ENCODE data around the gene FAM117A. TPM values are rescaled to one million over a fixed set of nuclear protein-coding genes. Genes with fewer than 3 reads are reported as not detected.

Gene FAM117A
- total RNA-seq, 5 donors from 2014 or later (not counting 1 experiment from before 2014, with no cell fraction given): 71.9 to 105 (median 99.1) TPM

DNA sequence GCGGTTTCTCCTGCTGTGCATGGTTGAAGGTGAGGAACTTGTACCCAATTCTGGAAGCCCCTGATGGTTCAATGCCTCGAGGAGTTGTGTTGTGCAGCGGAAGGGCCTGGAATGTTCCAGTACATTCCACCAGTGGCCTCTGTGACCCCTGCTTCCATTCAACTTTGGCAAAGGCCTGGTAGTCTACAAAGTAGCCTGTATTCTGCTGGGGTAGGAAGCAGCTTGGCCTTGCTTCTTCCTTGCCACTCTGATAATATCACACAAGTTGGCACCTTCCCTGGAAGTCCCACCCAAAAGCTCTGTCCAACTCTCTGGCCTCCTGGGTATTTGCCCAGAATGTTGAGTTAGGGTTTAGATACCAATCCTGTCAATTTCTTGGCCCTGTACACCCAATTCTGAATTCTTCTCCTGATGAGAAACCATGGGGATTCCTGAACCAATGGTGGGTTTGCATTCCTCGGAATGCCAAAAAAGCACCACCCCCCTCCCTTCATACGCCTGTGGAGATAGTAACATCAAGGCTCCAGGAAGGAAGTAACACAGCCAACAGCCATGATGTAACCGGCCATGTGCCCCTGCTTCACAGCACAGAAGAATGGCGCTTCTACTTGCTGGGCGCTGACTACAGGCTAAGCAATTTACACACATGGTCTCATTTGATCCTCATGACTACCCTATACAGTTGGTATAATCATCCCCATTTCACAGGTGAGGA is 11.8 kb upstream of the FAM117A start:
- Mint-ChIP-seq H3K4me1 (peaks cover 6 to 8% (median 8%) of the 10 kb centered on the region in 3 donors), H3K27me3 (peaks cover 0 to 2% of the 10 kb centered on the region in 2 donors), H3K9me3 (no peaks in the 10 kb centered on the region), H3K4me3 (no peak overlapping the region), H3K36me3 (no peaks in the 10 kb centered on the region), H3K27ac (no peak overlapping the region)
- POLR2A ChIA-PET: interaction anchor here in 1 of 2 donors (0.6 kb wide), 1 partner anchor 34 kb away, joined by 3 read pairs; no protein-coding TSS in a partner anchor
- Histone ChIP-seq H3K27ac (ENCODE audit: low read length) (no peak overlapping the region), H3K9me3 (no peaks in the 10 kb centered on the region), H3K36me3 (ENCODE audit: control insufficient read depth in 2 of 2, extremely low read depth in 1 of 2, insufficient read depth in 1 of 2, low read length in 1 of 2) (no peaks in the 10 kb centered on the region), H3K4me3 (ENCODE audit: control insufficient read depth in 1 of 2, extremely low read depth in 1 of 2, low read length in 1 of 2) (no peak overlapping the region), H3K4me1 (ENCODE audit: control insufficient read depth in 1 of 2, extremely low read depth in 1 of 2, insufficient read depth in 2 of 2, low read length in 2 of 2) (peaks cover 0 to 5% of the 10 kb centered on the region in 2 experiments), H3K27me3 (replicated peaks in 1 of 2; ENCODE audit: control insufficient read depth in 2 of 2, extremely low read depth in 1 of 2, insufficient read depth in 2 of 2, low read length in 1 of 2) (peaks cover 0 to 3% of the 10 kb centered on the region in 2 experiments)
- CTCF ChIA-PET: interaction anchor here in 1 of 2 donors (0.9 kb wide), 1 partner anchor 19 kb away, joined by 3 read pairs; no protein-coding TSS in a partner anchor
- ATAC-seq (replicated peaks in 1 of 4): no peak
- 81% methylated on average over 4 of the region's 8 CpGs for WGBS (ENCODE audit: insufficient coverage)
- no peak for DNase-seq

DNA sequence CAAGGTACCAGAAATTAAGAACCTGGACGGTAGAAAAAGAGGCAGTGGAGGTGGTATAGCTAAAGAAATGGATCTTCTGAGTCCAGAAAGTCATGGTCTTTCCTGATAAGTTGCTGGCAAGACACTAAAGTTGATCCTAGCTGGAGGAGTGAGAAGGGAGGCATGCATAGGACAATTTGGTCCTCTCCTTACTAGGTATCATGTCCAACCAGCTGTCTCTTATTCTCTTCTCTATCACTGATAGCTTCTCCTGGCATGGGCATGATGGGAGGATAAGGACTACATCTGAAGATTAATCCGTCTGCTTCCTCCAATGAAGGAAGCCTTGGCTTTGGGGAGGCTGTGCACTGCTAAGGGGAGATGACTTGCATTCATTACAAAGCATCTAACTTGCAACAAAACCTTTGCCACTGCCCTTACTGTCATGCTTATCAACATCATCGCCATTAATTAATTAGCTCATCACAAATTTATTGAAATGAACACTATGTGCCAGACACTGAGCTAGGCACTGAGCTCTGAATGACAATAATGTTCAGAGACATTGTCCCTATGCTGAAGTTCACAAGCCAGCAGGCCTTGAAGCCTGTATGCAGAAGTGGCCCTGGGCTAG is 3.1 kb upstream of the FAM117A start:
- CTCF ChIA-PET: interaction anchor here in 1 of 2 donors (1.6 kb wide), 1 partner anchor 16 kb away, joined by 4 read pairs; no protein-coding TSS in a partner anchor
- Histone ChIP-seq H3K27ac (ENCODE audit: low read length) (no peak overlapping the region), H3K4me1 (ENCODE audit: control insufficient read depth in 1 of 2, extremely low read depth in 1 of 2, insufficient read depth in 2 of 2, low read length in 2 of 2) (peaks cover 13 to 15% of the 10 kb centered on the region in 2 experiments), H3K27me3 (replicated peaks in 1 of 2; ENCODE audit: control insufficient read depth in 2 of 2, extremely low read depth in 1 of 2, insufficient read depth in 2 of 2, low read length in 1 of 2) (no peaks in the 10 kb centered on the region), H3K9me3 (no peaks in the 10 kb centered on the region), H3K4me3 (ENCODE audit: control insufficient read depth in 1 of 2, extremely low read depth in 1 of 2, low read length in 1 of 2) (no peak overlapping the region), H3K36me3 (ENCODE audit: control insufficient read depth in 2 of 2, extremely low read depth in 1 of 2, insufficient read depth in 1 of 2, low read length in 1 of 2) (no peaks in the 10 kb centered on the region)
- peaks cover 4% of the 10 kb centered on the region for H3K36me3 Mint-ChIP-seq
- H3K27ac Mint-ChIP-seq: no peak overlapping the region
- DNase-seq: no peak
- H3K4me1 Mint-ChIP-seq: peaks cover 14 to 25% (median 22%) of the 10 kb centered on the region in 3 donors
- H3K9me3 Mint-ChIP-seq: no peaks in the 10 kb centered on the region
- H3K27me3 Mint-ChIP-seq: no peaks in the 10 kb centered on the region
- ATAC-seq (replicated peaks in 1 of 4): no peak
- POLR2A ChIA-PET: no interaction called here
- no peak overlapping the region for H3K4me3 Mint-ChIP-seq
- WGBS (ENCODE audit: insufficient coverage): 100% methylated on average over 1 of the region's 3 CpGs

DNA sequence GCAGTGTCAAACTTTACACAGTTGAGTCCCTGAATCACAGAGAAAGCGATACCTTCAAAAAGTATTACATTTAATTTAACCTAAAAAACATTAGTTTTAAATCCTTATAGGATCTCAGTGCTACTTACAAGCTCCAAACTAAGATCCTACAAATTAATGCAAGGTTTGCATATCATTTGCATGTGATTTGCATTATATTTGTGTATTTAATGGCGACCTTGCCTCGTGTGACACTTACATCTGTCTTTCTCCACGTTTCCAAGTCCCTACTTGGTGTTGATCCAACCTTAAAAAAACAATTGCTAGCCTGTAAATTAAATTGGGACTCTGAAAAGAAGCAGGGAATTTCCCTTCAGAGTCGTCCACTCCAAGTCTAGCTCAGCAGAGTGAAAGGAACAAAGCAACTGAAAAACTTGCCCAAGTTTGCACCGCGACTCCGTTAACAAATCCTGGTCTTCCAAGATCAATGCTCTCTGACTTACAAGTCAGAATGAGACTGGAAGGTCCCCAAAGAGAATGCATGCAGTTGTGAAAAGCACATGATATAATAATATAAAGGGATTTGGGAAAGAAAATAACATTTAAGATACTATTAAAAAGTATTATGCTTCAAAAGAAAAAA is 739 bp upstream of the FAM117A start:
- CTCF ChIA-PET: interaction anchor here (0.6 to 2.0 kb wide), 19 partner anchors 9 to 1485 kb away, joined by 3 to 21 read pairs (median 6); partner anchors contain the start of genes KAT7 (in 1 of the 2) and SLC35B1 (in 1 of the 2)
- 0% methylated on average over 1 of the region's 8 CpGs for WGBS (ENCODE audit: insufficient coverage)
- Mint-ChIP-seq H3K9me3 (no peaks in the 10 kb centered on the region), H3K4me3 (peak overlapping the region; percentile 77 to 96 (median 81)), H3K4me1 (peaks cover 37 to 49% (median 45%) of the 10 kb centered on the region in 3 donors), H3K27ac (peak overlapping the region; percentile 53 to 54), H3K27me3 (no peaks in the 10 kb centered on the region), H3K36me3 (peaks cover 17% of the 10 kb centered on the region)
- ATAC-seq (replicated peaks in 1 of 4): no peak
- Histone ChIP-seq H3K36me3 (ENCODE audit: control insufficient read depth in 2 of 2, extremely low read depth in 1 of 2, insufficient read depth in 1 of 2, low read length in 1 of 2) (peaks cover 0 to 9% of the 10 kb centered on the region in 2 donors), H3K4me1 (ENCODE audit: control insufficient read depth in 1 of 2, extremely low read depth in 1 of 2, insufficient read depth in 2 of 2, low read length in 2 of 2) (peaks cover 20 to 37% of the 10 kb centered on the region in 2 experiments), H3K27me3 (replicated peaks in 1 of 2; ENCODE audit: control insufficient read depth in 2 of 2, extremely low read depth in 1 of 2, insufficient read depth in 2 of 2, low read length in 1 of 2) (no peaks in the 10 kb centered on the region), H3K27ac (ENCODE audit: low read length) (peak overlapping the region; percentile 35), H3K9me3 (no peaks in the 10 kb centered on the region), H3K4me3 (ENCODE audit: control insufficient read depth in 1 of 2, extremely low read depth in 1 of 2, low read length in 1 of 2) (peak overlapping the region in 1 of 2 donors; percentile 19)
- DNase-seq: no peak
- POLR2A ChIA-PET: interaction anchor here (0.5 to 4.7 kb wide), 39 partner anchors 8 to 1942 kb away, joined by 3 to 117 read pairs (median 5); partner anchors contain the start of genes KAT7 (in 2 of the 2), SLC35B1 (in 2 of the 2) and PHB1 (in 1 of the 2)

DNA sequence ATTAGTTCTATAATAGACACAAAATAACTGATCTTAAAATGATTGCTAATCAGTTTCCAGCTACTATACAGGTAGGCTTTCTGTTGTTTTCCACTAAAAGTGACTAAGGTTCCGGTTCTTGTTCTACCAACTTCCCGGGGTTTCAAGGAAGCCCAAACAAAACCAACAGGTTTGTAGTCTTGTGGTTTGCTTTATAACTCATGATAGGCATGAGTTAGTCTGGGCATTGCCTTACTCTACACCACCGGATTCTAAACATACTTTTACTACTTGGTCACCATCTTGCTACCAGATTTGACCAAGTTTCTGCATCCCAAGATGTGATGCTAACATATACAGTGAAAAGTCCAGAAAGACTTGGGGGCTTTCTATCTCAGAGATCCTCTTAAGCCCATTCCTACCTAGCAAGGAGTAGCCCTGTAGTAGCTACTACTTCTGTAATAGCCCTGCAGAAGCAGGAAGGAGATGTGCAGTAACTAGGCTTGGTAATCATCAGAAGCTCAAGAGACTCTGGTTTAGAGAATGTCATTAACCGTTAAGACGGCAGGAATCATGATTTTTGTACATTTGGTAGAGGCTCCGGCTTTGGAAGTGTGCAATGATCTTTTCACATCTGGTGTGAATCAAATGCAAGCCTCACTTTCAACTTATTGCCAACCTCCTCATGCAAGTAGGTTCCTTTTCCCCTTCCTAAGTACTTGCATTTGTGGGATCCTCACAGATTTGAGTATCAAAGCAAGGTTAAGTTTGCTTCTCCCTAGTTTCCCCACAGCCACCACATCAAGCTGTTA is 1.6 kb downstream of the FAM117A start:
- H3K4me1 ChIP-seq (ENCODE audit: control insufficient read depth in 1 of 2, extremely low read depth in 1 of 2, insufficient read depth in 2 of 2, low read length in 2 of 2): peaks cover 28 to 56% of the 10 kb centered on the region in 2 experiments
- peaks cover 0 to 19% of the 10 kb centered on the region in 2 donors for H3K36me3 ChIP-seq (ENCODE audit: control insufficient read depth in 2 of 2, extremely low read depth in 1 of 2, insufficient read depth in 1 of 2, low read length in 1 of 2)
- Mint-ChIP-seq H3K9me3 (no peaks in the 10 kb centered on the region), H3K27me3 (no peaks in the 10 kb centered on the region), H3K4me3 (peak overlapping the region; percentile 92 to 96 (median 96)), H3K27ac (peak overlapping the region; percentile 91 to 93), H3K4me1 (peaks cover 57 to 68% (median 64%) of the 10 kb centered on the region in 3 donors), H3K36me3 (peaks cover 27% of the 10 kb centered on the region)
- H3K9me3 ChIP-seq: no peaks in the 10 kb centered on the region
- H3K4me3 ChIP-seq (ENCODE audit: control insufficient read depth in 1 of 2, extremely low read depth in 1 of 2, low read length in 1 of 2): peak overlapping the region; percentile 68 to 94
- POLR2A ChIA-PET: interaction anchor here (0.6 to 4.7 kb wide), 6 partner anchors 15 to 47 kb away, joined by 3 to 117 read pairs (median 45); partner anchors contain the start of gene KAT7 (in 1 of the 2)
- DNase-seq: peak in 1 of 35 experiments; percentile 30
- peak overlapping the region; percentile 66 for H3K27ac ChIP-seq (ENCODE audit: low read length)
- WGBS (ENCODE audit: insufficient coverage): no CpG with 5 or more reads among the region's 6 CpGs
- H3K27me3 ChIP-seq (replicated peaks in 1 of 2; ENCODE audit: control insufficient read depth in 2 of 2, extremely low read depth in 1 of 2, insufficient read depth in 2 of 2, low read length in 1 of 2): no peaks in the 10 kb centered on the region
- ATAC-seq (replicated peaks in 1 of 4): no peak
- CTCF ChIA-PET: interaction anchor here in 1 of 2 donors (1.0 to 1.7 kb wide), 4 partner anchors 11 to 55 kb away, joined by 3 to 10 read pairs (median 4); no protein-coding TSS in a partner anchor

DNA sequence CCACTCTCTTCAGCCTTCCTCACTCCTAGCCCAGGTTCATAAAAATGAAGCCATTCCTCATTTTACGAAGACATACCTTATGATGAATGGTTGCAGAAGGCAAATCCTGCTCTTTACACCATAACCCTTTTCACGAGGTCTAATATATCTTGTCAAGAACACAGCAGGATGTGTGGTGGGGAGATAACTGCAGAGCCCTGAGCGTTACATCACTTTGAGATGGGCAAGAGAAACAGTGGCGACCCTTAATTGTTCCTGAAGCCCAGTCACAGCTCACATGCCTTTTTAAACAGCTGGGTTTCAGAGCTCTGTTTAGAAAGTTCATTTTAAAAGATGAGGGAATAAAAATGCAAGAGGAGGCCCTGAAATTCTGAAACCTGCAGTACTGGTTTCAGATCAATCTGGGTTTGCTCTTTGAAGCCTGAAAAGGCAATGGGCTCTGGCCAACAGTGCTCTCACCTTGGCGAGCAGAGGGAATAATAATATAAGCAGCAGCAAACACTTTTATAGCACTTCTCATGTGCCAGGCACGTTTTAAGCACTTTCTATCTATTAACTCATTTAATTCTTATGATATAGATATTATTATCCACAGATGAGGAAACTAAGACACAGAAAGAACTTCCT is 2.9 kb downstream of the FAM117A start:
- DNase-seq (no peak), ATAC-seq (replicated peaks in 1 of 4) (no peak)
- 0% methylated on average over 1 of the region's 6 CpGs for WGBS (ENCODE audit: insufficient coverage)
- peaks cover 35 to 69% of the 10 kb centered on the region in 2 experiments for H3K4me1 ChIP-seq (ENCODE audit: control insufficient read depth in 1 of 2, extremely low read depth in 1 of 2, insufficient read depth in 2 of 2, low read length in 2 of 2)
- H3K9me3 ChIP-seq: no peaks in the 10 kb centered on the region
- Mint-ChIP-seq H3K4me1 (peaks cover 70 to 81% (median 75%) of the 10 kb centered on the region in 3 donors), H3K4me3 (peak overlapping the region; percentile 92 to 96 (median 96)), H3K27ac (peak overlapping the region; percentile 80 to 93), H3K27me3 (no peaks in the 10 kb centered on the region), H3K36me3 (peaks cover 36% of the 10 kb centered on the region), H3K9me3 (no peaks in the 10 kb centered on the region)
- CTCF ChIA-PET: interaction anchor here in 1 of 2 donors (0.6 to 1.9 kb wide), 3 partner anchors 14 to 55 kb away, joined by 3 to 6 read pairs (median 5); partner anchors contain the start of gene SLC35B1
- no peaks in the 10 kb centered on the region for H3K27me3 ChIP-seq (replicated peaks in 1 of 2; ENCODE audit: control insufficient read depth in 2 of 2, extremely low read depth in 1 of 2, insufficient read depth in 2 of 2, low read length in 1 of 2)
- POLR2A ChIA-PET: interaction anchor here (0.6 to 4.7 kb wide), 3 partner anchors 13 to 399 kb away, joined by 5 to 117 read pairs (median 7); no protein-coding TSS in a partner anchor
- peaks cover 0 to 30% of the 10 kb centered on the region in 2 donors for H3K36me3 ChIP-seq (ENCODE audit: control insufficient read depth in 2 of 2, extremely low read depth in 1 of 2, insufficient read depth in 1 of 2, low read length in 1 of 2)
- H3K4me3 ChIP-seq (ENCODE audit: control insufficient read depth in 1 of 2, extremely low read depth in 1 of 2, low read length in 1 of 2): peak overlapping the region in 1 of 2 donors; percentile 68
- peak overlapping the region; percentile 66 for H3K27ac ChIP-seq (ENCODE audit: low read length)
